ENCODE measurements around the gene FOXJ3. TPM values are rescaled to one million over a fixed set of nuclear protein-coding genes. Genes with fewer than 3 reads are reported as not detected.

Gene FOXJ3
- total RNA-seq, 2 donors from 2014 or later, result 39.9 to 44.8 TPM

- Histone ChIP-seq H3K9me3 (no peaks in the 10 kb centered on the region), H3K9ac (ENCODE audit: low read depth in 2 of 2, low read length in 2 of 2) (no peak overlapping the region), H3K27me3 (no peaks in the 10 kb centered on the region), H3K4me1 (no peaks in the 10 kb centered on the region), H3K4me3 (no peak overlapping the region), H3K27ac (no peak overlapping the region), H3K36me3 (no peaks in the 10 kb centered on the region)
- DNase-seq, result no peak
- intact Hi-C loops (cut with DNase I), result loop anchor here (10.0 kb wide), 1 partner anchor 151 kb away; the partner anchor contains the start of gene FOXJ3
- TF ChIP-seq CTCF (IDR thresholded peaks at IDR 0.05), result no peak
Observed at GRCh38 chr1:42183957-42184268, 151.1 kb downstream of the FOXJ3 start.

- no peak for DNase-seq
- intact Hi-C loops (cut with DNase I), result loop anchor here (10.0 kb wide), 1 partner anchor 151 kb away; the partner anchor contains the start of gene FOXJ3
- H3K9me3 ChIP-seq, result no peaks in the 10 kb centered on the region
- no peak overlapping the region for H3K27ac ChIP-seq
- no peak overlapping the region for H3K9ac ChIP-seq (ENCODE audit: low read depth in 2 of 2, low read length in 2 of 2)
- no peaks in the 10 kb centered on the region for H3K36me3 ChIP-seq
- TF ChIP-seq CTCF (IDR thresholded peaks at IDR 0.05), result no peak
- no peaks in the 10 kb centered on the region for H3K4me1 ChIP-seq
- no peaks in the 10 kb centered on the region for H3K27me3 ChIP-seq
- no peak overlapping the region for H3K4me3 ChIP-seq
Observed at GRCh38 chr1:42183210-42183956, 151.7 kb downstream of the FOXJ3 start.

GRCh38 chr1:42181687-42182086, 153.3 kb downstream of the FOXJ3 start:
- Histone ChIP-seq H3K4me1 (no peaks in the 10 kb centered on the region), H3K4me3 (no peak overlapping the region), H3K9ac (ENCODE audit: low read depth in 2 of 2, low read length in 2 of 2) (no peak overlapping the region), H3K9me3 (no peaks in the 10 kb centered on the region), H3K36me3 (no peaks in the 10 kb centered on the region), H3K27me3 (no peaks in the 10 kb centered on the region), H3K27ac (no peak overlapping the region)
- intact Hi-C loops (cut with DNase I), result loop anchor here (10.0 kb wide), 1 partner anchor 153 kb away; the partner anchor contains the start of gene FOXJ3
- TF ChIP-seq CTCF (IDR thresholded peaks at IDR 0.05), result no peak
- DNase-seq, result no peak

- H3K27me3 ChIP-seq, result no peaks in the 10 kb centered on the region
- no peak overlapping the region for H3K4me3 ChIP-seq
- no peak for TF ChIP-seq CTCF (IDR thresholded peaks at IDR 0.05)
- H3K9me3 ChIP-seq, result no peaks in the 10 kb centered on the region
- intact Hi-C loops (cut with DNase I), result loop anchor here (10.0 kb wide), 1 partner anchor 155 kb away; the partner anchor contains the start of gene FOXJ3
- no peak overlapping the region for H3K9ac ChIP-seq (ENCODE audit: low read depth in 2 of 2, low read length in 2 of 2)
- DNase-seq, result no peak
- no peaks in the 10 kb centered on the region for H3K36me3 ChIP-seq
- H3K4me1 ChIP-seq, result no peaks in the 10 kb centered on the region
- no peak overlapping the region for H3K27ac ChIP-seq
Observed at GRCh38 chr1:42179900-42180329, 155.1 kb downstream of the FOXJ3 start.

GRCh38 chr1:42179275-42179674, 155.8 kb downstream of the FOXJ3 start:
- H3K4me1 ChIP-seq, result no peaks in the 10 kb centered on the region
- no peaks in the 10 kb centered on the region for H3K9me3 ChIP-seq
- H3K27ac ChIP-seq, result no peak overlapping the region
- no peaks in the 10 kb centered on the region for H3K27me3 ChIP-seq
- no peak for DNase-seq
- no peak overlapping the region for H3K9ac ChIP-seq (ENCODE audit: low read depth in 2 of 2, low read length in 2 of 2)
- H3K4me3 ChIP-seq, result no peak overlapping the region
- H3K36me3 ChIP-seq, result no peaks in the 10 kb centered on the region
- no peak for TF ChIP-seq CTCF (IDR thresholded peaks at IDR 0.05)
- intact Hi-C loops (cut with DNase I), result no loop called here
